ENCODE measurements around the gene TP53I11. TPM values are rescaled to one million over a fixed set of nuclear protein-coding genes. Genes with fewer than 3 reads are reported as not detected.

TP53I11 gene
- total and polyA plus RNA-seq, 2 donors (not counting 1 experiment from before 2014, with no cell fraction given): 25.0 to 229 TPM

- H3K27me3 Mint-ChIP-seq: peaks cover 4% of the 10 kb centered on the region
- H2AFZ ChIP-seq (ENCODE audit: insufficient read depth, low read depth, low read length, poor library complexity, severe bottlenecking): no peak overlapping the region
- POLR2A ChIA-PET: interaction anchor here (0.6 kb wide), 1 partner anchor 101 kb away, joined by 3 read pairs; no protein-coding TSS in a partner anchor
- H3K4me1 ChIP-seq (ENCODE audit: control insufficient read depth in 2 of 2, insufficient read depth in 2 of 2, low read length in 2 of 2): peaks cover 0 to 9% of the 10 kb centered on the region in 2 donors
- CTCF ChIA-PET: interaction anchor here (2.1 to 2.9 kb wide), 2 partner anchors 9 to 203 kb away, joined by 7 to 18 read pairs; no protein-coding TSS in a partner anchor
- TF ChIP-seq EZH2 (IDR thresholded peaks at IDR 0.05; ENCODE audit: borderline replicate concordance, insufficient read depth, low read depth, low read length, poor library complexity, severe bottlenecking) (no peak), CTCF (IDR thresholded peaks at IDR 0.05) (no peak)
- H3K27ac ChIP-seq (ENCODE audit: low read length in 2 of 2): no peak overlapping the region
- H3K36me3 ChIP-seq (replicated peaks in 1 of 2; ENCODE audit: control extremely low read depth in 1 of 2, control insufficient read depth in 1 of 2, extremely low read depth in 1 of 2, insufficient read depth in 2 of 2, low read length in 1 of 2): no peaks in the 10 kb centered on the region
- H3K9me3 ChIP-seq (ENCODE audit: control extremely low read depth in 1 of 3, control insufficient read depth in 2 of 3, insufficient read depth in 1 of 3, low read length in 2 of 3): peaks cover 0 to 14% (median 5%) of the 10 kb centered on the region in 3 donors
- no peak overlapping the region for H3K27ac Mint-ChIP-seq
- H3K4me1 Mint-ChIP-seq: peaks cover 13% of the 10 kb centered on the region
- no peaks in the 10 kb centered on the region for H3K79me2 ChIP-seq (ENCODE audit: control insufficient read depth, insufficient read depth, low read length)
- H3K9me3 Mint-ChIP-seq (ENCODE audit: insufficient read depth): no peaks in the 10 kb centered on the region
- DNase-seq (no peak), ATAC-seq (ENCODE audit: low read depth) (no peak)
- 83% methylated on average over 4 of the region's 5 CpGs for WGBS (ENCODE audit: insufficient coverage)
- H4K20me1 ChIP-seq (ENCODE audit: control insufficient read depth, insufficient read depth, low read length, poor library complexity, severe bottlenecking): no peaks in the 10 kb centered on the region
- intact Hi-C loops (cut with micrococcal nuclease): no loop called here
- H3K27me3 ChIP-seq (replicated peaks in 1 of 4; ENCODE audit: control extremely low read depth in 1 of 4, control insufficient read depth in 3 of 4, insufficient read depth in 4 of 4, low read length in 3 of 4): no peaks in the 10 kb centered on the region
- H3K4me3 Mint-ChIP-seq: no peak overlapping the region
- H3K9ac ChIP-seq (ENCODE audit: low read length): no peak overlapping the region
- no peak overlapping the region for H3K4me3 ChIP-seq (ENCODE audit: control extremely low read depth in 1 of 5, extremely low read depth in 1 of 5, insufficient read depth in 1 of 5, low read depth in 2 of 5, low read length in 4 of 5)
- H3K4me2 ChIP-seq (replicated peaks; ENCODE audit: low read depth, low read length, poor library complexity, severe bottlenecking): no peak overlapping the region
Measured at GRCh38 chr11:44901786-44902185, 48.9 kb downstream of the TP53I11 start.

DNA sequence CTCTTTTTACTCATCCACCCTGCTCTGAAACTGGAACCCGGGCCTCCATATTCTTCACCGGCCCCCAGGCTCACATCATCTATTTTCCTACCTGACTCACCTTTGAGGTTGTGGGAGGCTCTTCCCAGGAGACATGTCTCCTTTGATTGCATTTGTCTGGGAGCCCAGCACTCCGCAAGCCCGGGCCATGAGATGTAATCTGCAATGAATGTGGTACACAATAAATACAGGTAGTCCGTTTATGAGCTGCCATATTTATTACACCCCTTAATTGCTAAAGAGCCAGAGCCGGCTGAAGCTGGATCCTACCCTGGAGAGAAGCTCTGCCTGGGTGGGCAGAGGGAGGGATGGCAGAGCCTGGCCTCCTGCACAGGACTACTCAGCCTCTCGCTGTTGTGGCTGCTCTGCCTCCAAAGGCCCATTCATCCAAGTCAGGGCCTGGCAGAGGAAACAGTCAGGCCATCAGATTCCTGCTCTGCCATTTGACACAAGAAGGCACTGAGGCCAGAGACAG is 49.5 kb downstream of the TP53I11 start:
- POLR2A ChIA-PET: no interaction called here
- no peak overlapping the region for H3K4me3 Mint-ChIP-seq

More for the DNA sequence above, 49.5 kb downstream of the TP53I11 start:
- Histone ChIP-seq H3K4me2 (replicated peaks; ENCODE audit: low read depth, low read length, poor library complexity, severe bottlenecking) (no peak overlapping the region), H3K9ac (ENCODE audit: low read length) (no peak overlapping the region), H4K20me1 (ENCODE audit: control insufficient read depth, insufficient read depth, low read length, poor library complexity, severe bottlenecking) (no peaks in the 10 kb centered on the region), H3K4me3 (ENCODE audit: control extremely low read depth in 1 of 5, extremely low read depth in 1 of 5, insufficient read depth in 1 of 5, low read depth in 2 of 5, low read length in 4 of 5) (no peak overlapping the region), H3K4me1 (ENCODE audit: control insufficient read depth in 2 of 2, insufficient read depth in 2 of 2, low read length in 2 of 2) (peaks cover 0 to 9% of the 10 kb centered on the region in 2 donors), H2AFZ (ENCODE audit: insufficient read depth, low read depth, low read length, poor library complexity, severe bottlenecking) (no peak overlapping the region), H3K27ac (ENCODE audit: low read length in 2 of 2) (no peak overlapping the region), H3K36me3 (replicated peaks in 1 of 2; ENCODE audit: control extremely low read depth in 1 of 2, control insufficient read depth in 1 of 2, extremely low read depth in 1 of 2, insufficient read depth in 2 of 2, low read length in 1 of 2) (no peaks in the 10 kb centered on the region), H3K27me3 (replicated peaks in 1 of 4; ENCODE audit: control extremely low read depth in 1 of 4, control insufficient read depth in 3 of 4, insufficient read depth in 4 of 4, low read length in 3 of 4) (no peaks in the 10 kb centered on the region), H3K9me3 (ENCODE audit: control extremely low read depth in 1 of 3, control insufficient read depth in 2 of 3, insufficient read depth in 1 of 3, low read length in 2 of 3) (peaks cover 0 to 14% (median 5%) of the 10 kb centered on the region in 3 donors), H3K79me2 (ENCODE audit: control insufficient read depth, insufficient read depth, low read length) (no peaks in the 10 kb centered on the region)
- TF ChIP-seq CTCF (IDR thresholded peaks at IDR 0.05): no peak
- no peak for TF ChIP-seq EZH2 (IDR thresholded peaks at IDR 0.05; ENCODE audit: borderline replicate concordance, insufficient read depth, low read depth, low read length, poor library complexity, severe bottlenecking)
- 92% methylated on average over 2 of the region's 7 CpGs for WGBS (ENCODE audit: insufficient coverage)
- Mint-ChIP-seq H3K4me1 (peaks cover 10% of the 10 kb centered on the region), H3K27me3 (peaks cover 4% of the 10 kb centered on the region), H3K27ac (no peak overlapping the region), H3K9me3 (ENCODE audit: insufficient read depth) (no peaks in the 10 kb centered on the region)
- ATAC-seq (ENCODE audit: low read depth): no peak
- intact Hi-C loops (cut with micrococcal nuclease): no loop called here
- DNase-seq: no peak
- CTCF ChIA-PET: interaction anchor here (2.1 to 2.9 kb wide), 2 partner anchors 10 to 204 kb away, joined by 7 to 18 read pairs; no protein-coding TSS in a partner anchor

All from B cell (primary cell).